T-cell (primary cell): ENCODE measurements around the gene STARD13. TPM values are rescaled to one million over a fixed set of nuclear protein-coding genes. Genes with fewer than 3 reads are reported as not detected.

Experiments
- ATAC-seq, 4 experiments: fragments of 200-7000 bp in 3 of 4; fragments of 150-1000 bp in 1 of 4; cut with Tn5 transposase; replicated peaks in 1 of 4; 1 replicate in 3 of 4; 2 replicates in 1 of 4; pipeline ENCODE4 v1.10.0; 2021; ENCODE audit warnings: moderate library complexity in 3 of 4, mild to moderate bottlenecking in 2 of 4, moderate number of reproducible peaks in 1 of 4
- CTCF ChIA-PET, 2 donors: fragments of 300-600 bp; sonication (Branson Sonifier 250); formaldehyde crosslinking; loops; one replicate each; lab custom pipeline; 2022; ENCODE audit warnings: antibody characterized with exemption in 2 of 2; lab: Charles Lee
- POLR2A ChIA-PET, 2 donors: fragments of 300-600 bp; sonication (Branson Sonifier 250); formaldehyde crosslinking; loops; one replicate each; lab custom pipeline; 2022; ENCODE audit warnings: antibody characterized with exemption in 2 of 2; lab: Charles Lee
- DNase-seq, 35 experiments: peaks; one replicate each; pipeline versions ENCODE4 v3.0.0 to v3.0.0-alpha.2; 2013 to 2023
- H3K27ac ChIP-seq: one replicate; pipeline ENCODE4 v1.5.1; 2013; ENCODE audit warnings: low read length
- H3K27me3 ChIP-seq, 2 experiments: replicated peaks in 1 of 2; 1 replicate in 1 of 2; 2 replicates in 1 of 2; pipeline versions ENCODE4 v1.6.1 to v1.7.0; 2013; ENCODE audit warnings: low read length in 1 of 2, mixed read lengths in 1 of 2; ENCODE audit not compliant: control insufficient read depth in 2 of 2, insufficient read depth in 2 of 2; ENCODE audit errors: extremely low read depth in 1 of 2
- H3K36me3 ChIP-seq, 2 donors: 1 replicate in 1 of 2; 2 replicates in 1 of 2; pipeline versions ENCODE4 v1.6.1 to v1.7.0; 2013; ENCODE audit warnings: low read length in 1 of 2; ENCODE audit not compliant: control insufficient read depth in 2 of 2, insufficient read depth in 1 of 2; ENCODE audit errors: extremely low read depth in 1 of 2
- H3K4me1 ChIP-seq, 2 experiments: 1 replicate in 1 of 2; 2 replicates in 1 of 2; pipeline versions ENCODE4 v1.6.1 to v1.7.0; 2013; ENCODE audit warnings: low read length in 2 of 2, mixed read lengths in 1 of 2; ENCODE audit not compliant: insufficient read depth in 2 of 2, control insufficient read depth in 1 of 2; ENCODE audit errors: extremely low read depth in 1 of 2
- H3K4me3 ChIP-seq, 2 donors: 1 replicate in 1 of 2; 2 replicates in 1 of 2; pipeline versions ENCODE4 v1.5.1 to v1.7.0; 2013; ENCODE audit warnings: mild to moderate bottlenecking in 2 of 2, low read length in 1 of 2, moderate library complexity in 1 of 2; ENCODE audit not compliant: control insufficient read depth in 1 of 2; ENCODE audit errors: extremely low read depth in 1 of 2
- H3K9me3 ChIP-seq: 2 replicates; pipeline ENCODE4 v1.7.0; 2013
- H3K27ac Mint-ChIP-seq, 2 donors: one replicate each; pipeline ENCODE4 v1.8.0; 2020 to 2021; ENCODE audit warnings: mild to moderate bottlenecking in 2 of 2, mixed read lengths in 2 of 2
- H3K27me3 Mint-ChIP-seq, 2 donors: one replicate each; pipeline ENCODE4 v1.8.0; 2021 to 2022; ENCODE audit warnings: mixed read lengths in 2 of 2
- H3K36me3 Mint-ChIP-seq: one replicate; pipeline ENCODE4 v1.8.0; 2021; ENCODE audit warnings: mixed read lengths
- H3K4me1 Mint-ChIP-seq, 3 donors: one replicate each; pipeline ENCODE4 v1.8.0; 2020 to 2022; ENCODE audit warnings: mixed read lengths in 3 of 3, mild to moderate bottlenecking in 1 of 3
- H3K4me3 Mint-ChIP-seq, 3 donors: one replicate each; pipeline ENCODE4 v1.8.0; 2020 to 2022; ENCODE audit warnings: mild to moderate bottlenecking in 3 of 3, mixed read lengths in 3 of 3, moderate library complexity in 3 of 3
- H3K9me3 Mint-ChIP-seq, 3 donors: one replicate each; pipeline ENCODE4 v1.8.0; 2020 to 2022; ENCODE audit warnings: mixed read lengths in 3 of 3
- WGBS: methylation state at CpG from one replicate; pipeline ENCODE4 v1.1.5; 2013; ENCODE audit warnings: missing lambda C conversion rate; ENCODE audit not compliant: insufficient coverage; 5-methylcytosine and 5-hydroxymethylcytosine counted together
- total RNA-seq, 35 experiments: library from RNA in 6 of 35; stranded (reverse) in 6 of 35; fragments of 120-200 nt in 1 of 35; gene quantifications; one replicate each; pipeline versions ENCODE4 v1.2.1 to v1.2.4 and lab custom pipeline; 2013 to 2026

The STARD13 gene
- total RNA-seq, 5 donors from 2014 or later (not counting 1 experiment from before 2014, with no cell fraction given) = 0.39 to 0.53 (median 0.44) TPM; not detected in 2

DNA sequence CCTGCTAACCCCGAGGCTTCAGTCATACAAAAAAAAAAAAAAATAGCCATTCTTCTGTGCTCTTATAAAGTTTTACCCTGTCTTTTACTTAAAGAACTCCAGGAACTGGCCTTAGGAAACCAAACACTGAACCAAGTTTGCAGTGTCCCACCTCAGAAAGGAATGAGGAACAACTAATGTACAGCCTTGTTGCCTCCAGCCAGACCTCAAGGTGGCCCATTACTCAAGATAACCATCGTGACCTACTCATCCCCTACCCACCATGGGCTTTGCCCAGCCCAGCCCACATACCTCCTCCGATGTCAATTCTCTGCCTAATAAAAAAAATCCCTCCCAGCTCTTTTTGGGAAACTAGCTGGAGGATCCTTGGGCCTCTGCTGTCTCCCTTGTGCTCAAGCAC is 133.2 kb downstream of the STARD13 start:
- no peak overlapping the region for H3K4me3 Mint-ChIP-seq
- no peak overlapping the region for H3K27ac ChIP-seq
- 48% methylated on average over 2 of the region's 3 CpGs for WGBS
- ATAC-seq (no peak), DNase-seq (no peak)
- no peak overlapping the region for H3K4me3 ChIP-seq
- no peaks in the 10 kb centered on the region for H3K4me1 Mint-ChIP-seq
- H3K36me3 ChIP-seq = no peaks in the 10 kb centered on the region
- ChIA-PET CTCF (no interaction called here), POLR2A (no interaction called here)
- no peak overlapping the region for H3K27ac Mint-ChIP-seq
- H3K36me3 Mint-ChIP-seq = no peaks in the 10 kb centered on the region
- H3K4me1 ChIP-seq = no peaks in the 10 kb centered on the region
- no peaks in the 10 kb centered on the region for H3K9me3 ChIP-seq
- H3K27me3 Mint-ChIP-seq = peaks cover 12 to 19% of the 10 kb centered on the region in 2 donors
- no peaks in the 10 kb centered on the region for H3K9me3 Mint-ChIP-seq
- H3K27me3 ChIP-seq = no peaks in the 10 kb centered on the region

DNA sequence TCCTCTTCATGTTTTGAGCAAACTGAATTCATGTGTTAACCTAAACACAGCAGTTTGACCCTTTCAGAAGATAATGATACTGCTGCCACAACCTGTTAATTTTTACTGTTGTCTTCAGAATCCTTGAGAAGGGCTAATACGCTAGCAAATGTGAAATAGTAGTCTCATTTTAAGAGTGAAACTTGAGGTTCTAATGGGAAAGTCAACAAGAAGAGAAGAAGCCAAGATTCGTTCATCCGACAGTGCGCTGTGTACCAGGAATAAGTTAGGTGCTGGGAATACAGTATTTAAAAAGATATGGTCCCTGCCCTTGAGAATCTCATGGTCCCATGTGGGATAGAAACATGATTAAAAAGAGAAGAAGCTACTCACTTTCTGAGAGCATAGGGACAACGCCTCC is 134.9 kb downstream of the STARD13 start:
- H3K36me3 Mint-ChIP-seq = no peaks in the 10 kb centered on the region
- H3K27me3 Mint-ChIP-seq = peaks cover 12 to 19% of the 10 kb centered on the region in 2 donors
- ChIA-PET POLR2A (no interaction called here), CTCF (no interaction called here)
- DNase-seq = no peak
- Histone ChIP-seq H3K9me3 (no peaks in the 10 kb centered on the region), H3K4me1 (no peaks in the 10 kb centered on the region), H3K36me3 (no peaks in the 10 kb centered on the region), H3K4me3 (no peak overlapping the region), H3K27ac (no peak overlapping the region), H3K27me3 (no peaks in the 10 kb centered on the region)
- H3K9me3 Mint-ChIP-seq = no peaks in the 10 kb centered on the region
- H3K27ac Mint-ChIP-seq = no peak overlapping the region
- 78% methylated on average over 5 of the region's 5 CpGs for WGBS
- no peak overlapping the region for H3K4me3 Mint-ChIP-seq
- no peaks in the 10 kb centered on the region for H3K4me1 Mint-ChIP-seq
- no peak for ATAC-seq

GRCh38 chr13:33150126-33150525 is 135.4 kb downstream of the STARD13 start:
- Mint-ChIP-seq H3K36me3 (no peaks in the 10 kb centered on the region), H3K4me3 (no peak overlapping the region), H3K27me3 (peaks cover 12 to 19% of the 10 kb centered on the region in 2 donors), H3K27ac (no peak overlapping the region), H3K9me3 (no peaks in the 10 kb centered on the region), H3K4me1 (no peaks in the 10 kb centered on the region)
- CTCF ChIA-PET = no interaction called here
- Histone ChIP-seq H3K9me3 (no peaks in the 10 kb centered on the region), H3K36me3 (no peaks in the 10 kb centered on the region), H3K4me3 (no peak overlapping the region), H3K27ac (no peak overlapping the region), H3K27me3 (no peaks in the 10 kb centered on the region), H3K4me1 (no peaks in the 10 kb centered on the region)
- no CpG with 5 or more reads among the region's 1 CpG for WGBS
- ATAC-seq = no peak
- POLR2A ChIA-PET = no interaction called here
- no peak for DNase-seq

DNA sequence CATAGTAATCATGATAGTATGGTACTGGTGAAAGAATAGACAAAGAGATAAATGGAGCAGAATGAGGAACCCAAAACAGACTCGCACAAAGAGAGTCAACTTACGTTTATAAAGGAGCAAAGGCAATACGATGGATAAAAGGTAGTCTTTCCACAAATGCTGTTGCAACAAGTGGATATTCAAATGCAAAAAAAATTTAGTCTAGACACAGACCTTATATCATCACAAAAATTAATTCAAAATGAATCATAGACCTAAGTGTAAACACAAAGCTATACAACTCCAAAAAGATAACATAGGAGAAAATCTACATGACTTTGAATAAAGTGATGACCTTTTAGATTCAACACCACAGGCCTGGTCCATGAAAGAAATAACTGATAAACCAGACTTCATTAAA is 137.7 kb downstream of the STARD13 start:
- no peak for ATAC-seq
- Histone ChIP-seq H3K27me3 (no peaks in the 10 kb centered on the region), H3K4me1 (no peaks in the 10 kb centered on the region), H3K27ac (no peak overlapping the region), H3K9me3 (no peaks in the 10 kb centered on the region), H3K36me3 (no peaks in the 10 kb centered on the region), H3K4me3 (no peak overlapping the region)
- ChIA-PET POLR2A (no interaction called here), CTCF (no interaction called here)
- H3K9me3 Mint-ChIP-seq = no peaks in the 10 kb centered on the region
- 100% methylated on average over 1 of the region's 3 CpGs for WGBS
- no peak for DNase-seq
- no peaks in the 10 kb centered on the region for H3K36me3 Mint-ChIP-seq
- peaks cover 19% of the 10 kb centered on the region in 2 donors for H3K27me3 Mint-ChIP-seq
- no peaks in the 10 kb centered on the region for H3K4me1 Mint-ChIP-seq
- no peak overlapping the region for H3K27ac Mint-ChIP-seq
- no peak overlapping the region for H3K4me3 Mint-ChIP-seq

- H3K4me3 Mint-ChIP-seq = no peak overlapping the region
Measured at GRCh38 chr13:33146843-33147611, 138.5 kb downstream of the STARD13 start.

DNA sequence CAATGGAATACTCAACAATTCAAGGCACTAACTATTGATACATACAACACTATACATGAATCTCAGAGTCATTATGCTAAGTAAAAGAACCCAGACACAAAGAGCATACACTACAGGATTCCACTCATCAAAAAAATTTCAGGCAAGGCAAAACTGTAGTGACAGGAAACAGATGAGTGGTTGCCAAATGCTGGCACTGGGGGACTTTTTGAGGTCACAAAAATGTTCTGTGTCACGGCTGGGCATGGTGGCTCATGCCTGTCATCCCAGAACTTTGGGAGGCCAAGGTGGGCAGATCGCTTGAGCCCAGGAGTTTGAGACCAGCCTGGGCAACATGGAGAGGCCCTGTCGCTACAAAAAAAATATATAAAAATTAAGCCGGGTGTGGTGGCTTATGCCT is 139.9 kb downstream of the STARD13 start:
- Mint-ChIP-seq H3K9me3 (no peaks in the 10 kb centered on the region), H3K36me3 (no peaks in the 10 kb centered on the region), H3K27ac (no peak overlapping the region), H3K27me3 (peaks cover 7% of the 10 kb centered on the region in 2 donors), H3K4me1 (no peaks in the 10 kb centered on the region), H3K4me3 (no peak overlapping the region)
- DNase-seq (no peak), ATAC-seq (no peak)
- Histone ChIP-seq H3K4me1 (no peaks in the 10 kb centered on the region), H3K27me3 (no peaks in the 10 kb centered on the region), H3K4me3 (no peak overlapping the region), H3K9me3 (no peaks in the 10 kb centered on the region), H3K27ac (no peak overlapping the region), H3K36me3 (no peaks in the 10 kb centered on the region)
- POLR2A ChIA-PET = no interaction called here
- CTCF ChIA-PET = no interaction called here
- WGBS = 43% methylated on average over 2 of the region's 4 CpGs

More at GRCh38 chr13:33146843-33147611, 138.5 kb downstream of the STARD13 start:
- Histone ChIP-seq H3K27me3 (no peaks in the 10 kb centered on the region), H3K36me3 (no peaks in the 10 kb centered on the region), H3K27ac (no peak overlapping the region), H3K4me1 (no peaks in the 10 kb centered on the region), H3K4me3 (no peak overlapping the region), H3K9me3 (no peaks in the 10 kb centered on the region)
- ATAC-seq (no peak), DNase-seq (no peak)
- ChIA-PET CTCF (no interaction called here), POLR2A (no interaction called here)
- no peaks in the 10 kb centered on the region for H3K4me1 Mint-ChIP-seq
- WGBS = 50% methylated on average over 1 of the region's 4 CpGs
- no peak overlapping the region for H3K27ac Mint-ChIP-seq
- no peaks in the 10 kb centered on the region for H3K9me3 Mint-ChIP-seq
- H3K36me3 Mint-ChIP-seq = no peaks in the 10 kb centered on the region
- peaks cover 19% of the 10 kb centered on the region in 2 donors for H3K27me3 Mint-ChIP-seq
